HG03060 (cell line): ENCODE results near the gene ATP6V0A1.
"Not testable (repeated sequence)": the region's sequence is repeated elsewhere in the genome, so short reads cannot be mapped to it uniquely, and the experiment has no call there.

Experiments
- ATAC-seq: cut with Tn5 transposase; IDR thresholded peaks from one replicate; pipeline ENCODE4 v1.9.1; 2021; ENCODE audit warnings: low read depth, moderate number of reproducible peaks; ENCODE audit not compliant: unreplicated experiment

Gene ATP6V0A1

DNA sequence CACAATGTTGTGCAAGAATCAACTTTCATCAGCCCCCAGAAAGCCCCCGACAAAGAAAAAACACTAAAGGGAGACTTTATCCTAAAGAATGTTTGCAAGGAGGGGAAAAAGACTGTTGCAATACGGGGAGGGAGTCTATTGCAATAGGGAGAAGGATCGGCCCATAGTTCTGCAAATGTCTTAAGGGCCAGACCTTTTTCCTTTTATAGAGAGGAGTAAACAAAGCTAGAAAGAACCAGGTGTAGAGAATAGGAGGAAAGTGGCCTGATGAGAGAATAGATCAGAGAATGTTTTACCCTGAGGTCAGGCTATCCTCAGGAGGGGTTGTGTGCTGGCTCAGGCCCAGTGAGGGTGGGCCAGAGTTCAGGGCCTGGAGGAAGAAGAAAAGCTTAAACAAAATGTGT is 26.9 kb upstream of the ATP6V0A1 start:
- ATAC-seq = no peak

DNA sequence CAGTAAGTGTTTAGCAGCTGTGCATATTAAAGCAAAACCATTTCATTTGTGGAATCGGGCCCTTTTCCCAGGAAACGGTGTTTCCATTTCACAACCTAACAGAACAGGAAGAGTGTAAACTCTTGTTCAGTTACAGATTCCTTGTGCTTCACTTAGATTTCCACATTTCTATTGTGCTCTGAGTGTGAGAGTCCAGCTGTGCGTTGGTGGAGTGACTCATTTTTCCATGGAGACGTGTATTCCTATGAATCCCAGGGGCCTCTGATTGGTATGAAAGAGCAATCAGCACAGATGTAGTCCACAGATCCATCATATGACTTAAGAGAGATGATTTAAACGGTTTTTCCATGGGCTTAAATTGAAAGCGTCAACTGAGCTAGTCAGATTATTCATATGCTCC is 22.3 kb upstream of the ATP6V0A1 start:
- no peak for ATAC-seq

DNA sequence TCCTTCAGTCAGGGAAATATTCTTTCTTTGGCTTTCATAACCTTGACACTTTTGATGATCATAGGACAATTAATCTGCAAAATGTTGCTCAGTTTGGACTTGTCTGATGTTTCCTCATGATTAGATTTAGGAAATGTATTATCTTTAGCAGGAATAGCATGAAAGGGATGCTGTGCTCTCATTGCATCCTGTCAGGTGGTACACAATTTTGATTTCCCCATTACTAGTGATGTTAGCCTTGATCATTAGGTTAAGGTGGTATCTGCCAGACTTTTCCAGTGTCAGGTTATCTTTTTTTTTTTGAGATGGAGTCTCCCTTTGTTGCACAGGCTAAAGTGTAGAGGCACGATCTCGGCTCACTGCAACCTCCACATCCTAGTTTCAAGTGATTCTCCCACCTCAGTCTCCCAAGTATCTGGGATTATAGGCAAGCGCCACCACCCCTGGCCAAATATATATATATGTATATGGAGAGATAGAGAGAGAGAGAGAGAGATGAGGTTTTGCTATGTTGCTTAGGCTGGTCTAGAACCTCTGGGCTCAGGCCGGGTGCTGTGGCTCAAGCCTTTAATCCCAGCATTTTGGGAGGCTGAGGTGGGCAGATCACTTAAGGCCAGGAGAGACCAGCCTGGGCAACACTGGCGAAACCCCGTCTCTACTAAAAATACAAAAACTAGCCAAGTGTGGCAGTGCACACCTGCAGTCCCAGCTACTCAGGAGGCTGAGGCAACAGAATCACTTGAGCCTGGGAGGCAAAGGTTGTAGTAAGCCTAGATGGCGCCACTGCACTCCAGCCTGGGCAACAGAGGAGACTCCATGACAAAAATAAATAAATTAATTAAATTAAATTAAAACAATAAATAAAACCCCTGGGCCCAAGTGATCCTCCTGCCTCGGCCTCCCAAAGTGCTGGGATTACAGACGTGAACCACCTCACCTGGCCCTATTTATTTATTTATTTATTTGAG is 19.8 kb upstream of the ATP6V0A1 start:
- no peak for ATAC-seq

DNA sequence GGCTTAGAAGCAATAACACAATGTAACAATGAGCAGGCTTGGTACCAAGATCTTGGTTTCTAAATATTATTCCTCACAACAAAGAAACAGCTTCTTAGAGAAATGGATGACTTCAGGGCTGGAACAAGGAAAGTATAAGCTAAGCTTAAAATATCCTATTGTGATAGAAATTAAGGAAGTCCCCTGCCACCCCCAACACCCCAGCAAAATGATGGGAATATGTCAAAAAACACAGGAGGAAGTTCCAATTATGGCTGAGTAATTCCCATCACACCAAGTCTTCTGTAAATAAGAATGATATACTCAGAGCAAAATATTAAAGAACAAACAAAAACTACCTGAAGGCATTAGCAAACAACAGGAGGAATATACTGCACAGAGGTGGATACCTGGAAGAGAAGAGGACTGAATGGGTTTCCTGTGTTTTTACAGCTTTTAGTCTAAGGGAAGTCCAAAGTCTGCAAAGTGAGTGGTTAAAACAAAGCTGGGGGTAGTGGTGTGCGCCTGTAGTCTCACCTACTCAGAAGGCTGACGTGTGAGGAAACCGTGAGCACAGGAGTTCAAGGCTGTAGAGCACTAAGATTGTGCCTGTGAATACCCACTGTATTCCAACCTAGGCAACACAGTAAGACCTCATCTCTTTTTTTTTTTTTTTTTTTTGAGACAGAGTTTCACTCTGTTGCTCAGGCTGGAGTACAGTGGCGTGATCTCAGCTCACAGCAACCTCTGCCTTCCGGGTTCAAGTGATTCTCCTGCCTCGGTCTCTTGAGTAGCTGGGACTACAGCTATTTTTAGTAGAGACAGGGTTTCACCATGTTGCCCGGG is 17.1 kb upstream of the ATP6V0A1 start:
- ATAC-seq = no peak

DNA sequence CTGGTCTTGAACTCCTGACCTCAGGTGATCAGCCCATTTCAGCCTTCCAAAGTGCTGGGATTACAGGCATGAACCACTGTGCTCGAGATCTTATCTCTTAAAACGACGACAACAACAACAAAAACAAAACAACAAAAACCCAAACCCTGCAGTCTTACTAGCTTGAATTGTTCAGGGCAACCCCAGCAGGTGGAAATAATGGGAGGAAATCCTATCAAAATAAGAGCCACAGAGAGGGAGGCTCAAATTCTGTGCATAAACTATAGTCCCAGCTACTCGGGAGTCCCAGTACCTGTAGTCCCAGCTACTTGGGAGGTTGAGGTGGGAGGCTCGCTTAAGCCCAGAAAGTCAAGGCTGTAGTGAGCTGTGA is 16.5 kb upstream of the ATP6V0A1 start:
- no peak for ATAC-seq

DNA sequence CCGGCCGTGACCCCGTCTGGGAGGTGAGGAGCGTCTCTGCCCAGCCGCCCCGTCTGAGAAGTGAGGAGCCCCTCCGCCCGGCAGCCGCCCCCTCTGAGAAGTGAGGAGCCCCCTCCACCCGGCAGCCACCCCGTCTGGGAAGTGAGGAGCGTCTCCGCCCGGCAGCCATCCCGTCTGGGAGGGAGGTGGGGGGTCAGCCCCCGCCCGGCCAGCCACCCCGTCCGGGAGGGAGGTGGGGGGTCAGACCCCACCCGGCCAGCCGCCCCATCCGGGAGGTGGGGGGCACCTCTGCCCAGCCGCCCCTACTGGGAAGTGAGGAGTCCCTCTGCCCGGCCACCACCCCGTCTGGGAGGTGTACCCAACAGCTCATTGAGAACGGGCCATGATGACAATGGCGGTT is 9.5 kb upstream of the ATP6V0A1 start:
- ATAC-seq = not testable (repeated sequence)

DNA sequence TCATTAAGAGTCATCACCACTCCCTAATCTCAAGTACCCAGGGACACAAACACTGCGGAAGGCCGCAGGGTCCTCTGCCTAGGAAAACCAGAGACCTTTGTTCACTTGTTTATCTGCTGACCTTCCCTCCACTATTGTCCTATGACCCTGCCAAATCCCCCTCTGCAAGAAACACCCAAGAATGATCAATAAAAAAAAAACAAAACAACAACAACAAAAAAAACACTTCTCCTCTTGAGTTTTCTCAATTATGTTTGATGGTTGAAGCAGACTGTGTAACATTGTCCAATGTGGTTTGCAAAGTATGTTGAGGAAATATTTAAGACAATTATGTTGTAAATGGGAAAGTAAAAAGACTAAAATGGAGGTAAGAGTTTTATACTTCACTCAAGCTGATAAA is 8.8 kb upstream of the ATP6V0A1 start:
- not testable (repeated sequence) for ATAC-seq

DNA sequence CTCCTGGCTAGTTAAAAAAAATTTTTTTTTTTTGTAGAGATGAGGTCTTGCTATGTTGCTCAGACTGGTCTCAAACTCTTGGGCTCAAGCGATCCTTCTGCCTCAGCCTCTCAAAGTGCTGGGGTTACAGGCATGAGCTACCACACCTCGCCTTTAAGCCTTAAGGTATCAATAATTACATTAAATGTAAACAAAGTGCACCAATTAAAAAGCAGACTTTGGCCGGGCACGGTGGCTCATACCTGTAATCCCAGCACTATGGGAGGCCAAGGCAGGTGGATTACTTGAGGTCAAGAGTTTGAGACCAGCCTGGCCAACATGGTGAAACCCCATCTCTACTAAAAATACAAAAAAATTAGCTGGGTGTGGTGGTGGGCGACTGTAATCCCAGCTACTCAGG is 7.4 kb upstream of the ATP6V0A1 start:
- ATAC-seq = not testable (repeated sequence)

DNA sequence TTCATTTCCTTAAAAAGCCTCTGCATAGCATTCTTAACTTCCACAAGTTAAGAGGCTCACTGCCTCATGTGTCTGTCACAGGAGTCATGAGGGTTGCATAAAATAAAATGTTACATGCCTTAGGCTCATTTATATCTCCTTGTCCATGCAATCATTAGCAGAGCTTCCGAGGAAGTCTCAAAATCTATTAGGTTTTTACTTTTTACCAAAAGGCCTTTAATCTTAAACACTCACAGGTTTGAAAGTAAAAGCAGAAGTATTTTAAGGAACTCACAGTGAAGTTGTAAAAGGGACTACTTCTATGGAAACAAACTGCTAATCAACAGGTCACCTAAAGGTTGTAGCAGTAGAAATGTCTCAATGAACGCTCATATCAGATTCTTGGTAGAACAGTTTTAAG is 5.2 kb upstream of the ATP6V0A1 start:
- ATAC-seq = no peak

DNA sequence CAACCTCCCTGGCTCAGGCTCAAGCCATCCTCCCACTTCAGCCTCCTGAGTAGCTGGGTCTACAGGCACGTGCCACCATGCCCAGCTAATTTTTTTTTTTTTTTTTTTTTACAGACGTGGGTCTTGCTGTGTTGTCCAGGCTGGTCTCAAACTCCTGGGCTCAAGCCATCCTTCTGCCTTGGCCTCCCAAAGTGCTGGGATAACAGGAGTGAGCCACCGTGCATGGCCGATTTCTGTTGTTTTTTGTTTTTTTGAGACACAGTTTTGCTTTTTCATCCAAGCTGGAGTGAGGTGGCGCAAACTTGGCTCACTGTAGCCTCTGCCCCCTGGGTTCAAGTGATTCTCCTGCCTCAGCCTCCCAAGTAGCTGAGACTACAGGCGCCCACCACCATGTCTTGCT is 3.7 kb upstream of the ATP6V0A1 start:
- ATAC-seq = not testable (repeated sequence)

DNA sequence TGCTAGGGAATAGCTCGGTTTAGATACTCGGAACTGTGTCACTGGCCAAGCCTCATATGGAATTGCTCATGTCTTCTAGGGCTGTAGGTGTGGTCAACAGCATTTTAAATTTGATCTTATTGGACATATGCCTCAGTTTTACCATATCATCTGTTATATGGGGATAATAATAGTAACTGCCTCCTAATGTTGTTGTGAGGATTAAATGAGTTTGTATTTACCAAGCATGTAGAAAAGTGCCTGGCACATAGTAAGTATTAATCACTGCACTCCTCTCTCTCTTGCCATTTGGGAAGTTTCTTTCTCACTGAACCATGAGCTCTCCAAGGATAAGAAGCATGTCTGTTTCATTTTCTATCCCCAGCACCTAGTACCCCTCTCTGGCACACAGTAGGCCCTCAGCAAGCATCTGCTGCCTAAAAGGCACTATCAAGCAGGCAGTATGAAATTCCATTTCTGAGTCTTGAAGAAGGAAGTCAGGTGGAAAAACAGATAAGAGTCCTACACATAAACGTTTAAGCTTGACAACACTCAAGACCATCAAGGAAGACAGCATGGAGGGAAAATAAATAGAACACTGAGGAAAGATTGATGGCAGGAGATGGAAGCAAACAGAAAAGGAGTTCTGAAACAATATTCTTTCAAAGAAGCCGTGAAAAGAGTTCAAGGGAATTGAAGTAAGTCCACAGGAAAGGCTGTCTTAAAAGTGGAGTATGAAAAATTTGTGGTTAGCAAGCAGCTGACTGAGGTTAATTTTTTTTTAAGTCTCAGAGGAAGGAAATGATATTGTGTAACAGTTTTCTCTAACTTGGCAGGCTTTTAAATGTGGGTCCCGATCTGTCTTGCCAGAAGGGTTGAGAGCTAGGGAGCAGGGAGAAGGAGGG is 2.2 kb upstream of the ATP6V0A1 start:
- peak; percentile 35 for ATAC-seq

DNA sequence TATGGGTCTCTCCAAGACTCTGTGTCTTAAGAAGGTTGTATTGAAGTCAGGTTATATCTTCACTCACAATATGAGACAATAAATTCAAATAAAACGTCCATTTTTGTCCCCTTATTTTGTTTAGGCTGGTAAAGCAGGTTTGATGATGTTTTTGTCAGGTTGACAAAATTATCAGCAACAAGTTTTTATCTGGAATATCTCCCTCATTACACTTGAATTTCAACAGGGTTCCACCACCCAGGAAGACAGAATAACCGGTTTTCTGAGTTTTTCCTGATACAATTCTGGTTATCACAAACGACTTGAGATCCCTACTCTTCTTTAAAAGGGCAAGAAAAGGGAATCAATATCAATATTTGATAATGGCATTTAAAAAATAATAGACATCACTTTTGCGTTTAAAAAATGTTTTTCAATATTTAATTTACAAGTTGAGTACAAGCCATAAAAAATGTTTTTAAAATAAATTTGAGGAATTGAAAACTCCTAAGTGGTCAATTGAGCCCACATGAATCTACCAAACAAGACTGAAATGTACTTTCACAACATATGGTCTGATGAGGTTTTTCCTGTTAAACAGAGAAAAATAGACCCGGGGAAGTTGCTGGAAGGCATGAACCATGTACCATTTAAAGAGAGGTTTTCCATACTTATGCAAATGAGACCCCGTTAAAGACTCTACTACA is 1.4 kb upstream of the ATP6V0A1 start:
- ATAC-seq = no peak

DNA sequence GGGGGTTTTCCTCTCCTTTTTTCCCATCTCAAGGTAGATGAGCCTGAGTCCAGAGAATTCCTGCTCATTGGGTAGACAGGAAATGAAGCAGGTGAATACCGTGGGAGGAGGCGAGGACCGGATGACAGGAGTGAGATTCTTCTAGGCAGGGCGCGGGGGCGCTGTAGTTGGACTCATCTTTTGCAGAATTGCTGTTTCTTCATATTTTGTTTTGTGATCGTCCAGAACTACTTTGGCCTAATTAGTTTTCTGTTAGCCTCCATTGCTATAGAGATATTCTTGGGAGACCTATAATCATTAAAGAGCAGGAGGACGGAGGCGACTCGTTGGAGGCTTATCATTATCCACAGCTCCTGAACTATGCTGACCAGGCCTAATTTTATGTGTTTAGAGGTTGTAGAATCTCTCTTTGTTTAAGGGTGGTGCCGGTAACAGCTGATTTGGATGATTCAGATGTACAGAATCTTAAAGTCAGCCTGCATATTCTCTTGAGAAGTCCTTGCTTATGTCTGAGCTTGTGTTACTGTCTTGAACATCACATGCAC is 650 bp downstream of the ATP6V0A1 start:
- no peak for ATAC-seq

DNA sequence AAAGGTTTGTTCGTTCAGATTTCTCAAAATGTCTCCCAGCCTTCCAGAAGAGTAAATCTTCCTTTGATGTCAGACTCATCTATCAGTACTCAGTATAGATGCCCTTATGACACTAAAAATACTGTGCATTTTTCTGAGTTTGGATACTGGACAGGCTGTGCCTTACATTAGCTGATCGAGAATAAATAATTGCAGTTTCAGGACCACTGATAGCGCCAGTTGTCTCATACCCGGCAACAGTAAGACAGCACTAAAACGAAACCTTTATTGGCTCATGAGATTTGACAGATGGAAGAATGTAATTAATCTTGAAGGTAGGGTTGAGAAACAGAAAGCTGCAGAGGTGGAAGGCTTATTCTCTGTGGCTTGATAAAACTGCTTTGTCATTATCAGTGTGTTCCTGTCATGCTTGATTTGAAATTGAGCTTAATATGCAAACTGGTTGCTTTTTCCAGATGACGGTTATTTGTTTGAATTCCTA is 1.2 kb downstream of the ATP6V0A1 start:
- no peak for ATAC-seq

DNA sequence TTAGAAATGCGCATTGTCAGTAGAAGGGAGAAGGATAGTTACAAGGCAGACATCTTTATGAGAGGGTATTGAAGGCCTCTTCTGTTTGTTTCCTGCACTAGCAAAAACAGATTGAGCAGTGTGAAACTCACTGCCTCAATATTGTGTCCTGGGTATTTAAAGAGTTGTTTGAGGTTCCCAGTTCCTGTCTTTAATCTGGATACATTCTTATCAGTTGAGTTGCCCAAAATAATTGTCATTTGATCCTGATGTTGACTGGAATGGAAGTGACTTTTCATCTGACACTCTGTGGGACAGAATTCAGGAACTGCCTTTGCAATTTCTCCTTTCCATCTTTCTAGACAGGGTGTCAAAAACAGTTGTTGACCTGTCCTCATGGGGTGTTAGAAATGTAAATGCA is 1.7 kb downstream of the ATP6V0A1 start:
- ATAC-seq = no peak

DNA sequence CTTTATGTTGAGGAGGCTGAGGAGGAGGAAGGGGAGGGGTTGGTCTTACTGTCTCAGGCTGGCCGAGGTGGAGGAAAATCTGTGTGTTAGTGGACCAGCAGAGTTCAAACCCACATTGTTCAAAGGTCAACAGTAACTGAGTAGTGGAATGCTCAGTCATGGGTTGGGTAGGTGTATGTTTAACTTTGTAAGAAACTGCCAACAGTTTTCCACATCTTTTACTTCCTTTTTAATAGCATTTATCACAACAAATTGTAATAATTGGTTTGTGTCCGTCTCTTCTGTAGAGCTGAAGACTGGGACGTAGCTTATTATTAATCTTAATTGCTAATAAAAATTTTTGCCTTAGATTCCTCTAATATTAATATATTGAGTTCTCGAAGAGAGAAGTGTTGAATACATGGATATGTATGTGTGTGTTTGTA is 5.3 kb downstream of the ATP6V0A1 start:
- no peak for ATAC-seq

DNA sequence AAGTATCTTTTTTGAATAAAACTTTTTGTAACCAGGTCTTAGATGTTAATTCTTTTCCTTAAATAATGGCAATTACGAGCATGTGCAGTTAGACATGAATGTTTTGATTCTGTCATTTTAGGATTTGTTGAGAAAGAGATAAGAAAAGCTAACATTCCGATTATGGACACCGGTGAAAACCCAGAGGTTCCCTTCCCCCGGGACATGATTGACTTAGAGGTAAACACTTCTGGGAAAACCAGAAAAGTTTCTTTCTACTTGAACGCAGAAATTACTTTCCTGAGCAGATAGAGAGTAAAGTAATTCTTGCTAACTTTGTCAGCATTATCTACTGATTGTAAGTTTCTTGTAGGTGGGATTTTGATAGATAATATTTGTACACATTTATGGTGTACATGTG is 9.2 kb downstream of the ATP6V0A1 start:
- no peak for ATAC-seq

DNA sequence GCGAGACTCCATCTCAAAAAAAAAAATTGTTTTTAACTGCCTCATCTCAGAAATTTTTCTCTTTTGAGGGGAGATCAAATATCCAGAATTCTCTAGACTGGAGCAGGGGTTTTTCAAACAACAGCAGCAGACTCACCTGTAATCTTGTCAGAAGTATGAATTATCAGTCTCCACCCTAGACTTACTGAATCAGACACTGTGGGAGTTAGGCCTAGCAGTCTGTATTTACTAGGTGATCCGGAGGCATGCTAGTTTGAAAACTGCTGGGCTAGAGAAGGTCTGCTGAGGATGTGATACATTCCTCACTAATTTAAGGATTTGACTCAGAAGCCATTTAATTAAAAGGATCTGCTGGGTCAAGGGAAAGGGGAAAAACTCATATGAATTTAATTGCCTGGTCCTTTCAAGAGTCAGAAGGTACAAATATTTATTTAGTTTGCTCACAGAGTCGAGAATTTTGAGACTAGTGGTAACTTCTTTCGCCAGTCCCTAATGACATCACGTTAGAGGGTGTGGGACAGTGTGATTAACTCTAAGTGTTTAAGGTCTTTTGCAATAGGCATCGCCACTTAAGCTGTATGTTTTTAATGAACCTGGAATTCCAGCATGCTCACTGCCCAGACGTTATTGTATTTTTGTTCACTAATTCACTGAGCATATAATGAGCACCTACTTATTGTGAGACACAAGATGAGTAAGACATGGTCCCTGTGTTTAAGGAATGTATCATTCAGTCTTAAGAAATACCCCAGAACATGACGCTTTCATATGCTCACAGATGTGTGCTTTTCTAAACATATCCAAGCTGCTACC is 14.2 kb downstream of the ATP6V0A1 start:
- no peak for ATAC-seq

DNA sequence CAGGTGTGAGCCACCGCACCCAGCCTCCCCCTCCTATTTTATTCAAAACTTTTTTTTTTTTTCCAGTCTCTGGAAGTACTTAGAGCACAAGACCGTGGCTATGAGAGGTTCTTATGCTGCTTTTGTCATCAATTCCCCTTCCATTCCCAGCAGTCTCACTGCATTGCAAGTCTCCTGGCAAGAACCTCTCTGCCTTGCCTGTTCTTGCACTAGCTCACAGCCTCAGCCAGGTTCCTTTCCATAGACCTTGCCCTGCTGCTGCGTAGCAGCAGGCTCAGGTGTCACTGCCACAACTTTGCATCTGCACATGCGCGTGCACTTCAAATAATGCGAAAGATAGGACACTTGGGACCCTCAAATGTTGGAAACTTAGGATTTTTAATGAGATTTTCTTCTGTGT is 15.6 kb downstream of the ATP6V0A1 start:
- no peak for ATAC-seq
